Adrenal gland (tissue), 5 donors: ENCODE results near the gene AOPEP.

Source experiments
- CTCF ChIP-seq, 6 experiments: fragments of 450-650 bp in 4 of 6; fragments of 200-600 bp in 2 of 6; sonication (generic) in 1 of 6; IDR thresholded peaks; 1 replicate in 5 of 6; 2 replicates in 1 of 6; pipeline versions ENCODE4 v1.5.1 to v1.8.0; 2016 to 2021; ENCODE audit warnings: antibody characterized with exemption in 6 of 6, mild to moderate bottlenecking in 2 of 6, moderate library complexity in 1 of 6
- POLR2A ChIP-seq, 2 donors: fragments of 450-650 bp; IDR thresholded peaks; one replicate each; pipeline ENCODE4 v1.6.1; 2017; ENCODE audit warnings: antibody characterized with exemption in 2 of 2, mild to moderate bottlenecking in 2 of 2, moderate library complexity in 1 of 2
- donor health status: DM: no; HTN: no; CAD: no.

- TF ChIP-seq POLR2A (IDR thresholded peaks at IDR 0.05): no peak
- TF ChIP-seq CTCF (IDR thresholded peaks at IDR 0.05): no peak
Measured at GRCh38 chr9:95102001-95102433, 375.5 kb downstream of the AOPEP start.
